Measurements from ENCODE around the gene MAP1LC3B.
"Not testable (repeated sequence)": the region's sequence is repeated elsewhere in the genome, so short reads cannot be mapped to it uniquely, and the experiment has no call there.

The MAP1LC3B gene

GRCh38 chr16:87361916-87362619 is 30.1 kb upstream of the MAP1LC3B start:
- DNase-seq = no peak

- not testable (repeated sequence) for DNase-seq
Measured at GRCh38 chr16:87362828-87363559, 29.1 kb upstream of the MAP1LC3B start.

GRCh38 chr16:87363771-87364455 is 28.2 kb upstream of the MAP1LC3B start:
- DNase-seq = no peak

GRCh38 chr16:87365021-87365713 is 27.0 kb upstream of the MAP1LC3B start:
- DNase-seq = no peak

- DNase-seq = no peak
Measured at GRCh38 chr16:87366288-87366687, 25.8 kb upstream of the MAP1LC3B start.

GRCh38 chr16:87366930-87367329 is 25.2 kb upstream of the MAP1LC3B start:
- no peak for DNase-seq

GRCh38 chr16:87367529-87367928 is 24.6 kb upstream of the MAP1LC3B start:
- DNase-seq = no peak

- no peak for DNase-seq
Measured at GRCh38 chr16:87368029-87368770, 23.9 kb upstream of the MAP1LC3B start.

GRCh38 chr16:87369117-87369765 is 22.9 kb upstream of the MAP1LC3B start:
- no peak for DNase-seq

GRCh38 chr16:87369796-87370719 is 22.1 kb upstream of the MAP1LC3B start:
- no peak for DNase-seq

GRCh38 chr16:87371261-87371866 is 20.8 kb upstream of the MAP1LC3B start:
- no peak for DNase-seq

- no peak for DNase-seq
Measured at GRCh38 chr16:87372305-87372704, 19.8 kb upstream of the MAP1LC3B start.

- DNase-seq = no peak
Measured at GRCh38 chr16:87374313-87374712, 17.8 kb upstream of the MAP1LC3B start.

- no peak for DNase-seq
Measured at GRCh38 chr16:87375426-87376135, 16.6 kb upstream of the MAP1LC3B start.

GRCh38 chr16:87376660-87377059 is 15.5 kb upstream of the MAP1LC3B start:
- DNase-seq = no peak

GRCh38 chr16:87379312-87379752 is 12.8 kb upstream of the MAP1LC3B start:
- DNase-seq = not testable (repeated sequence)

- no peak for DNase-seq
Measured at GRCh38 chr16:87380403-87380802, 11.7 kb upstream of the MAP1LC3B start.

- no peak for DNase-seq
Measured at GRCh38 chr16:87380881-87381280, 11.3 kb upstream of the MAP1LC3B start.

GRCh38 chr16:87382023-87382785 is 9.9 kb upstream of the MAP1LC3B start:
- no peak for DNase-seq
